H9 (cell line): ENCODE data around the gene ABHD5. TPM values are rescaled to one million over a fixed set of nuclear protein-coding genes. Genes with fewer than 3 reads are reported as not detected.

Experiments used
- DNase-seq: peaks from one replicate; pipeline ENCODE4 v3.0.0-alpha.2; 2017
- H2AFZ ChIP-seq: one replicate; pipeline ENCODE4 v1.6.1; 2013; ENCODE audit warnings: mild to moderate bottlenecking, low read length, control low read depth, moderate library complexity
- H2AK5ac ChIP-seq: 2 replicates; pipeline ENCODE4 v1.6.1; 2013; ENCODE audit warnings: low read length, control low read depth, mixed read lengths; ENCODE audit not compliant: insufficient read length
- H2BK120ac ChIP-seq: one replicate; pipeline ENCODE4 v1.6.1; 2013; ENCODE audit warnings: low read depth, mild to moderate bottlenecking, low read length, control low read depth, inconsistent platforms; ENCODE audit not compliant: poor library complexity, severe bottlenecking
- H2BK12ac ChIP-seq: 2 replicates; pipeline ENCODE4 v1.6.1; 2013; ENCODE audit warnings: low read length, control low read depth, mixed read lengths, low read depth; ENCODE audit not compliant: insufficient read length
- H2BK15ac ChIP-seq: 2 replicates; pipeline ENCODE4 v1.6.1; 2013; ENCODE audit warnings: low read depth, low read length, control low read depth
- H2BK20ac ChIP-seq: one replicate; pipeline ENCODE4 v1.6.1; 2013; ENCODE audit warnings: low read depth, mild to moderate bottlenecking, low read length, control low read depth, inconsistent platforms; ENCODE audit not compliant: poor library complexity, severe bottlenecking
- H2BK5ac ChIP-seq: 2 replicates; pipeline ENCODE4 v1.6.1; 2013; ENCODE audit warnings: low read length, control low read depth, mixed read lengths; ENCODE audit not compliant: insufficient read length
- H3K14ac ChIP-seq: 2 replicates; pipeline ENCODE4 v1.6.1; 2013; ENCODE audit warnings: low read length, control low read depth; ENCODE audit not compliant: insufficient read depth
- H3K18ac ChIP-seq: 2 replicates; pipeline ENCODE4 v1.6.1; 2013; ENCODE audit warnings: low read depth, mild to moderate bottlenecking, mixed read lengths, low read length, control low read depth; ENCODE audit not compliant: insufficient read length
- H3K23ac ChIP-seq: 2 replicates; pipeline ENCODE4 v1.6.1; 2013; ENCODE audit warnings: low read length, control low read depth, mixed read lengths, low read depth; ENCODE audit not compliant: insufficient read length
- H3K23me2 ChIP-seq: 2 replicates; pipeline ENCODE4 v1.6.1; 2013; ENCODE audit warnings: low read depth, mild to moderate bottlenecking, mixed read lengths, low read length, control low read depth; ENCODE audit not compliant: insufficient read length, poor library complexity, severe bottlenecking
- H3K27ac ChIP-seq: 2 replicates; pipeline ENCODE4 v1.5.1; 2013; ENCODE audit warnings: low read length, control low read depth, mixed read lengths, low read depth; ENCODE audit not compliant: insufficient read length
- H3K27me3 ChIP-seq: 2 replicates; pipeline ENCODE4 v1.6.1; 2013; ENCODE audit warnings: low read length, control low read depth, inconsistent platforms; ENCODE audit not compliant: insufficient read depth
- H3K4ac ChIP-seq: 2 replicates; pipeline ENCODE4 v1.6.1; 2013; ENCODE audit warnings: low read depth, mild to moderate bottlenecking, control low read depth, inconsistent platforms, low read length, moderate library complexity
- H3K4me1 ChIP-seq: 2 replicates; pipeline ENCODE4 v1.6.1; 2013; ENCODE audit warnings: low read length, control low read depth, inconsistent platforms; ENCODE audit not compliant: insufficient read depth
- H3K4me2 ChIP-seq: 2 replicates; pipeline ENCODE4 v1.6.1; 2013; ENCODE audit warnings: low read length, control low read depth, mixed read lengths; ENCODE audit not compliant: insufficient read length, insufficient read depth
- H3K56ac ChIP-seq: 2 replicates; pipeline ENCODE4 v1.6.1; 2013; ENCODE audit warnings: low read depth, mild to moderate bottlenecking, mixed read lengths, low read length, control low read depth; ENCODE audit not compliant: insufficient read length
- H3K79me1 ChIP-seq: 2 replicates; pipeline ENCODE4 v1.6.1; 2013; ENCODE audit warnings: low read depth, mild to moderate bottlenecking, moderate library complexity, low read length, control low read depth, inconsistent platforms; ENCODE audit not compliant: insufficient read depth, poor library complexity, severe bottlenecking
- H3K79me2 ChIP-seq: 2 replicates; pipeline ENCODE4 v1.6.1; 2013; ENCODE audit warnings: low read length, control low read depth, inconsistent platforms; ENCODE audit not compliant: insufficient read depth
- H3K9ac ChIP-seq: 2 replicates; pipeline ENCODE4 v1.6.1; 2013; ENCODE audit warnings: low read length, control low read depth, mixed read lengths; ENCODE audit not compliant: insufficient read length; ENCODE audit errors: extremely low read depth
- H3K9me3 ChIP-seq: one replicate; pipeline ENCODE4 v1.6.1; 2013; ENCODE audit warnings: low read depth, low read length, inconsistent platforms; ENCODE audit not compliant: control insufficient read depth
- H3T11ph ChIP-seq: one replicate; pipeline ENCODE4 v1.6.1; 2013; ENCODE audit warnings: mild to moderate bottlenecking, low read length, control low read depth, inconsistent platforms
- H4K20me1 ChIP-seq: one replicate; pipeline ENCODE4 v1.6.1; 2013; ENCODE audit not compliant: control insufficient read depth, insufficient read length, insufficient read depth
- H4K5ac ChIP-seq: 2 replicates; pipeline ENCODE4 v1.6.1; 2013; ENCODE audit warnings: low read depth, mild to moderate bottlenecking, mixed read lengths, low read length, control low read depth; ENCODE audit not compliant: insufficient read length
- H4K8ac ChIP-seq: replicated peaks from 2 replicates; pipeline ENCODE4 v1.6.1; 2013; ENCODE audit warnings: low read length, control low read depth, mixed read lengths, low read depth; ENCODE audit not compliant: insufficient read length
- H4K91ac ChIP-seq: 2 replicates; pipeline ENCODE4 v1.6.1; 2013; ENCODE audit warnings: low read depth, mild to moderate bottlenecking, moderate library complexity, mixed read lengths, low read length, control low read depth; ENCODE audit not compliant: insufficient read length
- H3K27ac Mint-ChIP-seq, 3 experiments: 2 replicates in 2 of 3; 3 replicates in 1 of 3; pipeline ENCODE4 v1.8.0; 2020 to 2021; ENCODE audit warnings: mixed read lengths in 3 of 3, mild to moderate bottlenecking in 1 of 3, moderate library complexity in 1 of 3
- H3K27me3 Mint-ChIP-seq: 2 replicates; pipeline ENCODE4 v1.8.0; 2021; ENCODE audit warnings: low read depth, mild to moderate bottlenecking, moderate library complexity, mixed read lengths
- H3K36me3 Mint-ChIP-seq, 3 experiments: 2 replicates in 2 of 3; 3 replicates in 1 of 3; pipeline ENCODE4 v1.8.0; 2020 to 2021; ENCODE audit warnings: low read depth in 3 of 3, mixed read lengths in 3 of 3; ENCODE audit not compliant: insufficient read depth in 1 of 3
- H3K4me1 Mint-ChIP-seq, 2 experiments: 2 replicates each; pipeline ENCODE4 v1.8.0; 2020; ENCODE audit warnings: mixed read lengths in 2 of 2
- H3K4me3 Mint-ChIP-seq, 2 experiments: 2 replicates in 1 of 2; 3 replicates in 1 of 2; pipeline ENCODE4 v1.8.0; 2020 to 2021; ENCODE audit warnings: mild to moderate bottlenecking in 2 of 2, mixed read lengths in 2 of 2, moderate library complexity in 1 of 2
- H3K9me3 Mint-ChIP-seq, 2 experiments: 2 replicates in 1 of 2; 3 replicates in 1 of 2; pipeline ENCODE4 v1.8.0; 2020; ENCODE audit warnings: mild to moderate bottlenecking in 2 of 2, mixed read lengths in 2 of 2, moderate library complexity in 1 of 2
- WGBS: extraction: QIAGEN DNeasy Blood & Tissue Kit; methylation state at CpG from one replicate; pipeline ENCODE4 v1.1.7; 2013; ENCODE audit warnings: missing lambda C conversion rate, low lambda C conversion rate, mixed read lengths; ENCODE audit not compliant: insufficient read length; ENCODE audit errors: extremely low coverage; 5-methylcytosine and 5-hydroxymethylcytosine counted together
- total RNA-seq: library from RNA; stranded (reverse); gene quantifications from 2 replicates; pipeline ENCODE4 v1.2.1, GENCODE V29; 2021
- TF ChIP-seq, protein P1 (sequence below): fragments of 200-600 bp; sonication (generic); conservative IDR thresholded peaks from 3 replicates; pipeline ENCODE4 v1.8.0; 2021; ENCODE audit warnings: antibody characterized with exemption, mild to moderate bottlenecking

Gene ABHD5
- total RNA-seq, 1 experiment from 2014 or later, result 13.1 TPM

DNA sequence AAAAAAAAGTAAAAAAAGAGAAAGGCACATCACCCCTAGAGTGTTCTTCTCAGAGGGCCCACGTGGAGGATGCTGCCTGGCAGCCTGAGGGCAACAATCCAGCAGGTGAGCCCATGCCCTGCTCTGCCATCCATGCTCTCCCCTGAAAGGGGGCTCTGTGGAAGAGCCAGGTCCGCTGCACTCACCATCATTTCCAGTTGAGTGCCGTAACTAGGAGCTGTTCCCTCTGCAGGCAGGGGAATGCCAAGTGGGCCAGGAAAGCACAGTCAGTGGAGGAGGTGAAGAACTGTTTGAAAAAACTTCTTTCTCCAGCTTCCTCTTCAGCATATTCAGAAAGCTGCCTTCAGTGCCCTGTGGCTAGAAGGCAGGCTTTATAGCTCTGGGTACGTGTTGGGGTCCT, 84.1 kb downstream of the ABHD5 start:
- no peak overlapping the region for H3K27ac ChIP-seq
- WGBS, result no CpG with 5 or more reads among the region's 4 CpGs

More for the DNA sequence above, 84.1 kb downstream of the ABHD5 start:
- H3K79me1 ChIP-seq, result no peaks in the 10 kb centered on the region
- TF ChIP-seq, protein P1, sequence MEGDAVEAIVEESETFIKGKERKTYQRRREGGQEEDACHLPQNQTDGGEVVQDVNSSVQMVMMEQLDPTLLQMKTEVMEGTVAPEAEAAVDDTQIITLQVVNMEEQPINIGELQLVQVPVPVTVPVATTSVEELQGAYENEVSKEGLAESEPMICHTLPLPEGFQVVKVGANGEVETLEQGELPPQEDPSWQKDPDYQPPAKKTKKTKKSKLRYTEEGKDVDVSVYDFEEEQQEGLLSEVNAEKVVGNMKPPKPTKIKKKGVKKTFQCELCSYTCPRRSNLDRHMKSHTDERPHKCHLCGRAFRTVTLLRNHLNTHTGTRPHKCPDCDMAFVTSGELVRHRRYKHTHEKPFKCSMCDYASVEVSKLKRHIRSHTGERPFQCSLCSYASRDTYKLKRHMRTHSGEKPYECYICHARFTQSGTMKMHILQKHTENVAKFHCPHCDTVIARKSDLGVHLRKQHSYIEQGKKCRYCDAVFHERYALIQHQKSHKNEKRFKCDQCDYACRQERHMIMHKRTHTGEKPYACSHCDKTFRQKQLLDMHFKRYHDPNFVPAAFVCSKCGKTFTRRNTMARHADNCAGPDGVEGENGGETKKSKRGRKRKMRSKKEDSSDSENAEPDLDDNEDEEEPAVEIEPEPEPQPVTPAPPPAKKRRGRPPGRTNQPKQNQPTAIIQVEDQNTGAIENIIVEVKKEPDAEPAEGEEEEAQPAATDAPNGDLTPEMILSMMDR, result no peak
- H3K23me2 ChIP-seq, result no peaks in the 10 kb centered on the region
- H3T11ph ChIP-seq, result no peak overlapping the region
- H2BK20ac ChIP-seq, result no peak overlapping the region
- no peak overlapping the region for H2BK15ac ChIP-seq
- no peak overlapping the region for H2BK5ac ChIP-seq
- no peak overlapping the region for H3K4ac ChIP-seq
- H3K27me3 Mint-ChIP-seq, result peaks cover 19% of the 10 kb centered on the region
- no peak overlapping the region for H3K23ac ChIP-seq
- H3K9ac ChIP-seq, result no peak overlapping the region
- H3K18ac ChIP-seq, result no peak overlapping the region
- DNase-seq, result no peak
- H2AK5ac ChIP-seq, result no peak overlapping the region
- H3K4me1 ChIP-seq, result no peaks in the 10 kb centered on the region
- no peak overlapping the region for H3K4me2 ChIP-seq
- no peaks in the 10 kb centered on the region for H3K36me3 Mint-ChIP-seq
- H3K4me3 Mint-ChIP-seq, result no peak overlapping the region
- H4K5ac ChIP-seq, result no peak overlapping the region
- H3K27me3 ChIP-seq, result no peaks in the 10 kb centered on the region
- H4K8ac ChIP-seq, result no peak overlapping the region
- no peak overlapping the region; the same call in 1 of the 2 replicates for H3K14ac ChIP-seq
- H3K27ac Mint-ChIP-seq, result no peak overlapping the region
- peaks cover 4 to 12% of the 10 kb centered on the region in 2 experiments; a peak in 3 of 4 replicates for H3K4me1 Mint-ChIP-seq
- H3K79me2 ChIP-seq, result no peaks in the 10 kb centered on the region
- H2BK120ac ChIP-seq, result no peak overlapping the region
- peaks cover 2 to 3% of the 10 kb centered on the region in 2 experiments; a peak in 2 of 5 replicates for H3K9me3 Mint-ChIP-seq
- no peak overlapping the region for H4K91ac ChIP-seq
- no peaks in the 10 kb centered on the region for H4K20me1 ChIP-seq
- H3K9me3 ChIP-seq, result no peaks in the 10 kb centered on the region
- H3K56ac ChIP-seq, result no peak overlapping the region
- H2BK12ac ChIP-seq, result no peak overlapping the region
- H2AFZ ChIP-seq, result no peak overlapping the region
